Breast epithelium (tissue), 4 donors: ENCODE data around the gene PLK5. TPM values are rescaled to one million over a fixed set of nuclear protein-coding genes. Genes with fewer than 3 reads are reported as not detected.

Source experiments
- DNase-seq, 2 donors: peaks; one replicate each; pipeline ENCODE4 v3.0.0-alpha.2; 2019; ENCODE audit warnings: low spot score in 2 of 2
- H3K27ac ChIP-seq, 2 donors: fragments of 200-600 bp; sonication (generic) in 1 of 2; one replicate each; pipeline ENCODE4 v1.5.1; 2016 to 2019; ENCODE audit warnings: mild to moderate bottlenecking in 1 of 2
- H3K27me3 ChIP-seq, 2 donors: fragments of 200-600 bp; sonication (generic) in 1 of 2; one replicate each; pipeline versions ENCODE4 v1.5.1 to v1.6.0; 2017 to 2019; ENCODE audit warnings: control low read depth in 1 of 2, mild to moderate bottlenecking in 1 of 2
- H3K36me3 ChIP-seq: fragments of 200-600 bp; one replicate; pipeline ENCODE4 v1.5.1; 2019
- H3K4me1 ChIP-seq, 2 donors: fragments of 200-600 bp; sonication (generic); one replicate each; pipeline ENCODE4 v1.5.1; 2016 to 2019; ENCODE audit warnings: control low read depth in 1 of 2
- H3K4me3 ChIP-seq, 3 donors: fragments of 200-600 bp; sonication (generic); 1 replicate in 2 of 3; 2 replicates in 1 of 3; pipeline ENCODE4 v1.5.1; 2016 to 2019; ENCODE audit warnings: mild to moderate bottlenecking in 3 of 3, moderate library complexity in 2 of 3
- H3K9me3 ChIP-seq, 2 donors: fragments of 200-600 bp; sonication (generic) in 1 of 2; one replicate each; pipeline ENCODE4 v1.5.1; 2016 to 2019; ENCODE audit warnings: control low read depth in 1 of 2
- POLR2A ChIP-seq: fragments of 450-650 bp; IDR thresholded peaks from one replicate; pipeline ENCODE4 v1.6.1; 2016; ENCODE audit warnings: antibody characterized with exemption, mild to moderate bottlenecking, moderate library complexity
- POLR2AphosphoS5 ChIP-seq, 3 donors: sonication (generic); formaldehyde crosslinking; IDR thresholded peaks; one replicate each; pipeline ENCODE4 v1.6.1; 2017; ENCODE audit warnings: antibody characterized with exemption in 3 of 3
- intact Hi-C: fragments of 100-400 bp; cut with DNase I; formaldehyde crosslinking; loops from one replicate; pipeline ENCODE4 v1.15.1; 2023; ENCODE audit warnings: low total_unique reads
- total RNA-seq, 3 donors: library from RNA; depleted of rRNA; stranded (reverse); fragments of >200 nt; gene quantifications; one replicate each; pipeline ENCODE4 v1.1.0, GENCODE V29; 2016
- TF ChIP-seq, protein P1 (sequence below), 3 donors: fragments of 450-650 bp; IDR thresholded peaks; one replicate each; pipeline ENCODE4 v1.5.1; 2016 to 2017; ENCODE audit warnings: antibody characterized with exemption in 3 of 3, mild to moderate bottlenecking in 3 of 3, moderate library complexity in 3 of 3

Gene PLK5
- total RNA-seq, 3 donors from 2014 or later: 0.44 to 0.98 TPM; not detected in 1

DNA sequence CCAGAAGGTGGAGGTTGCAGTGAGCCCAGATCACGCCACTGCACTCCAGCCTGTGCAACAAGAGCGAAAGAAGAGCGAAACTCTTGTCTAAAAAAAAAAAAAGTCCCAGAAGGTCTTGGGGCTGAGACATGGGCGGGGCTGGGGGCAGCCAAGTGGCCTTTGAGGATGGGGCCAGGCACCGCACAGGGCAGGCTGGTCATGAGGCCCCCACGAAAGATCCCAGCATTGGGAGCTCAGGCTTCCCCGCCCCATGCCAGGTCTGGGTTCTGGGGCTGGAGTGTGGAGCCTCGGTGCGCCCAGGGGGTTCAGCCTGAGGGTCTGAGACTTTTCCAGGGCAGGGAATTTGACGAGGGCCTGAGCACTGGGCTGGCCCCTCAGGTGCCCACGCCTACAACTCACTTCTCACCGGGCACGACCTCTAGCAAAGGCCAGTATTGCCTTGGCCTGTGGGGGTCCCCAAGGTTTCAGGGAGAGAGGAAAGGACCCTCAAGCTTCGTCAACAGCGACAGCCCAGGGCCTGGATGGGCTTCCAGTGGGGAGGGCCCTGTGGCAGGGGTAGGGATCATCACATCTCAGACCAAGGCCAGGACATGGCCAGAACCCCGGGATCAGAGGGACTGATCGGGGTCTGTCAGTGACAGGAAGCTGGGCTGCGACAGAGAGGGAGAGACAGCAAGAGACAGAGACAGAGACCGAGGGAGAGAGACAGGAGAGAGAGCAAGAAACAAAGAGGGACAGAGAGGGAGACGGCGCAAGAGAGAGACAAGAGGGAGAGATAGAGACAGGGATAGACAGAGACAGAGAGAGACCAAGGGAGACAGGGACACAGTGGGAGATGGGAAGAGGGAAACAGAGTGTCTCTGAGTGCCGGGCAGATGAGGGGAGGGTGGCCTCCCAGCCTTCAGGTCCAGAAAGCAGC, 51.7 kb downstream of the PLK5 start:
- DNase-seq: no peak
- Histone ChIP-seq H3K4me1 (no peaks in the 10 kb centered on the region), H3K27me3 (no peaks in the 10 kb centered on the region), H3K9me3 (no peaks in the 10 kb centered on the region), H3K4me3 (no peak overlapping the region), H3K27ac (no peak overlapping the region), H3K36me3 (no peaks in the 10 kb centered on the region)
- TF ChIP-seq POLR2AphosphoS5 (IDR thresholded peaks at IDR 0.05): no peak
- TF ChIP-seq, protein P1, sequence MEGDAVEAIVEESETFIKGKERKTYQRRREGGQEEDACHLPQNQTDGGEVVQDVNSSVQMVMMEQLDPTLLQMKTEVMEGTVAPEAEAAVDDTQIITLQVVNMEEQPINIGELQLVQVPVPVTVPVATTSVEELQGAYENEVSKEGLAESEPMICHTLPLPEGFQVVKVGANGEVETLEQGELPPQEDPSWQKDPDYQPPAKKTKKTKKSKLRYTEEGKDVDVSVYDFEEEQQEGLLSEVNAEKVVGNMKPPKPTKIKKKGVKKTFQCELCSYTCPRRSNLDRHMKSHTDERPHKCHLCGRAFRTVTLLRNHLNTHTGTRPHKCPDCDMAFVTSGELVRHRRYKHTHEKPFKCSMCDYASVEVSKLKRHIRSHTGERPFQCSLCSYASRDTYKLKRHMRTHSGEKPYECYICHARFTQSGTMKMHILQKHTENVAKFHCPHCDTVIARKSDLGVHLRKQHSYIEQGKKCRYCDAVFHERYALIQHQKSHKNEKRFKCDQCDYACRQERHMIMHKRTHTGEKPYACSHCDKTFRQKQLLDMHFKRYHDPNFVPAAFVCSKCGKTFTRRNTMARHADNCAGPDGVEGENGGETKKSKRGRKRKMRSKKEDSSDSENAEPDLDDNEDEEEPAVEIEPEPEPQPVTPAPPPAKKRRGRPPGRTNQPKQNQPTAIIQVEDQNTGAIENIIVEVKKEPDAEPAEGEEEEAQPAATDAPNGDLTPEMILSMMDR (IDR thresholded peaks at IDR 0.05): no peak
- no peak for TF ChIP-seq POLR2A
- intact Hi-C loops: no loop called here

DNA sequence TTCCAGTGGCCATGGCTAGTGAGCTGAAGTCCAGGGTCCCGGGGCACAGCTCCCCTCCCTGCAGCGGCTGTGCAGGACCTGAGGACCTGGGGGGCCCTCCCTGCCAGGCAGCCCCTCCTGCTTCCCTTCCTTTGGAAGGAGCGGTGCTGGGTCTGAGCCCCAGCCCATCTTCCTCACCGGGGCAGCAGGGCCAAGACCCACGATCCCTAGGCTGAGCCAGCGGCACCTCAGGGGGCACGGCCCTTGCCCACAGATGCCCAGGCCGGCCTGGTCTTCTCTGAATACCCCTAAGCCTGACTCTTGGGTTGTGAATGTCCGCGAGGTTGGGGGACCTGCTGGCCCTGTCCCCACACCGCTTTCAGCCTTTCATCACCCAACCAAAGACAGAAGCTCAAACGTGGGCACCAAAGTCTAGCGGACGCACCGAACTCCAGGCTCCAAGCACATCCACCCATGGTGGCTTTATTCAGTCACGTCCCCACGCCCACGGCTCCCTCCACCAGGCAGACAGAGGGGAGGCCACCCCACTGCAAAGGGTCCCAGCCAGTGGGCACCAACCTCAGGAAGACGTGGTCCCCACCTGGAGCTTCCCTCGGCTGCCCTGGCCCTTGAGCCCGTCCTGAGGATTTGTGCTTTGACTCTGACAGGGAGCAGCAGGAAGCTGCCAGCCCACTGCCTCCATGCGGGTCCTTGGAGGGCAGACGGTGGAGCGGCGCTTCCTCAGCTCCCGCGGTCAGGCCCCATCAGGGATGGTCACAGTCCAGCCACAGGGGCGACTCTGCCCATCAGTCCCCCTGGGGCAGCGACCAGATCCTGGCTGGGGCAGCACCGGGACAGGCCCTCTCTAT, 52.6 kb downstream of the PLK5 start:
- no peak for DNase-seq
- Histone ChIP-seq H3K27ac (no peak overlapping the region), H3K36me3 (no peaks in the 10 kb centered on the region), H3K27me3 (no peaks in the 10 kb centered on the region), H3K4me1 (no peaks in the 10 kb centered on the region), H3K9me3 (no peaks in the 10 kb centered on the region), H3K4me3 (no peak overlapping the region)
- no peak for TF ChIP-seq POLR2A
- no peak for TF ChIP-seq POLR2AphosphoS5 (IDR thresholded peaks at IDR 0.05)
- TF ChIP-seq, protein P1 (IDR thresholded peaks at IDR 0.05): no peak
- intact Hi-C loops: no loop called here

DNA sequence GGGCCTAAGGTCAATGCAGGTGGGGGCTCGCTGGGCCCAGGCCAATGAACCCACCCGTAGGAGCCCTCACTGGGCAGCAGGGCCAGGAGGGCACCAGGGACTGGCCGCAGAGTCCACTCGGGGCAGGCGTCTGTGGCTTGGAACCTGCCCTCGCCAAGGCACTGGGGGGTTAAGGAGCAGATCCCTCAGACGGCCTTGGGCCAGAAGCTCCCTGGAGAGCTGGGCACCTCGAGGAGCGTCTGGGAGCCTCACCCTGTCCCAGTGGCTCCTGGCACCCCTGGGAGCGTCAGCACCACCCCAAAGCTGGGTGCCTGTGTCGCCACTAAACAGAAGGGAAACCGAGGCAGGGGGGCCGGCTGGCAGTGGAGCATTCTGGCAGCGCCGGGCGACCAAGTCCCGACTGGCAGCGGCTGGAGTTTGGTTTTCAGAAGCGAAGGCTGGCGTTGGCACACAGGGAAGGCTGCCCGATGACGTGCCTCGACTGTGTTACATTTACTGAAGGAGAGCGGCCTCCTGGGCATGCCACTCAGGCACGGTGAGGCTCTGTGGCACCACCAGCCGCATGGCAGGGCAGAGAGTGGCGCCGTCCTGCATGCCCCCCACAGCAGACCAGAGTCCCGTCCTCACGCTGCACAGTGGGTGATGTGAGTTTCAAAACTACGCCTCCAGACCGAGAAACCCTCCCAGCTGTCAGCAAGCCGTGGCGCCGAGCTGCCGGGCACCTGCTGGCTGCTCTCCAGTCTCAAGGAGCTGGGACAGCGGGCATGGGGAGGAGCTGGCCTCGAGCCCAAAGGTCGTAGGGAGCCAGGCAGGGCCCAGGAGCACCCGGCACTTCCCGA, 53.4 kb downstream of the PLK5 start:
- Histone ChIP-seq H3K9me3 (no peaks in the 10 kb centered on the region), H3K27ac (no peak overlapping the region)

DNA sequence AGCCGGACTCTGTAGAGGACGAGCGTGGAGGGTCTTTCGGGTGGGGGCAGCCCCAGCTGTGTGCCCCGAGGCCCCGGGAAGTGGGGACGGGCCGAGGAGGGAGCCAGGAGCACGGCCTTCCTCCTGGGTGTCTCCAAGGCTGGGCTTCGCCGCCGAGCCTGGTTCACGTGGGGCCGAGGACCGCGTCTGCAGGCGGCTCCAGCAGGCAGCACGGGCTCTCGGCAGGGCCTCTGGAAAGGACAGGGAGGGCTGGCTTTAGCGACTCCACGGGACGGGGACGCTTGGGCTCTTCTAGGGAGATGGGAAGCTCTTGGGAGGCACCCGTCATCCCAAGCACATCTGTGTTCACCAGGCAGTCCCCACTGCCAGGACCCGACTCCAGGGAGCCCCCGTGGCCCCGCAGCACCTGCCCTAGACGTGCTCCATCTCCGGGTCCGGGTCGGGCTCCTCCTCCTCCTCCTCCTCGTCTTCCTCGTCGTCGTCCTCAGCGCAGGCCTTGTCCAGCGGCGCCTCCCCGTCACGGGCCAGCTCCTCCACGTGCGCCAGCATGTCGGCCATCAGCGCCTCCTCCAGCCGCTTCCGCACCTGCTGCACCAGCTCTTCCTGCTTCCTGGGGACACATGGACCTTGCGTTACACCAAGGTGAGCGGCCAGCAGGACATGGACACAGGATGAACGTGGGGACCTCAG, 54.2 kb downstream of the PLK5 start:
- TF ChIP-seq POLR2AphosphoS5 (IDR thresholded peaks at IDR 0.05) (no peak), POLR2A (no peak)
- TF ChIP-seq, protein P1 (IDR thresholded peaks at IDR 0.05): no peak
- H3K36me3 ChIP-seq: no peaks in the 10 kb centered on the region
- no peak for DNase-seq
- no peaks in the 10 kb centered on the region for H3K9me3 ChIP-seq
- intact Hi-C loops: no loop called here
- H3K4me1 ChIP-seq: no peaks in the 10 kb centered on the region
- H3K27me3 ChIP-seq: no peaks in the 10 kb centered on the region
- no peak overlapping the region for H3K27ac ChIP-seq
- no peak overlapping the region for H3K4me3 ChIP-seq

More for the DNA sequence above, 53.4 kb downstream of the PLK5 start:
- intact Hi-C loops: no loop called here
- Histone ChIP-seq H3K4me3 (no peak overlapping the region), H3K4me1 (no peaks in the 10 kb centered on the region), H3K27me3 (no peaks in the 10 kb centered on the region), H3K36me3 (no peaks in the 10 kb centered on the region)
- no peak for DNase-seq
- TF ChIP-seq, protein P1 (IDR thresholded peaks at IDR 0.05): no peak
- TF ChIP-seq POLR2A: no peak
- no peak for TF ChIP-seq POLR2AphosphoS5 (IDR thresholded peaks at IDR 0.05)
